IMR-90 (cell line): ENCODE data around the gene NT5DC3. TPM values are rescaled to one million over a fixed set of nuclear protein-coding genes. Genes with fewer than 3 reads are reported as not detected.

Experiments
- ATAC-seq: fragments of 200-7000 bp; cut with Tn5 transposase; 2 replicates; pipeline ENCODE4 v1.9.1; 2020; ENCODE audit warnings: low read depth, mild to moderate bottlenecking, moderate library complexity
- BruUV-seq: library from RNA; stranded (reverse); fragments of 400-500 nt; replicated peaks from 2 replicates; lab custom pipeline; 2021; lab: Mats Ljungman, UMichigan
- CTCF ChIA-PET: fragments of 300-600 bp; formaldehyde crosslinking; extraction: SDS; loops from one replicate; lab custom pipeline; 2021; ENCODE audit warnings: antibody characterized with exemption; lab: Yijun Ruan, JAX
- POLR2A ChIA-PET: fragments of 300-600 bp; sonication (Branson Sonifier 250); formaldehyde crosslinking; loops from one replicate; lab custom pipeline; 2022; ENCODE audit warnings: antibody characterized with exemption; ENCODE audit not compliant: unreplicated experiment; lab: Charles Lee
- DNase-seq: peaks from one replicate; pipeline ENCODE4 v3.0.0; 2013
- H2AFZ ChIP-seq: replicated peaks from 2 replicates; pipeline ENCODE3; 2013; ENCODE audit warnings: low read length, mild to moderate bottlenecking; ENCODE audit not compliant: poor library complexity
- H2AK5ac ChIP-seq: 2 replicates; pipeline ENCODE4 v1.6.1; 2013; ENCODE audit warnings: low read depth, low read length, inconsistent platforms
- H2AK9ac ChIP-seq: replicated peaks from 2 replicates; pipeline ENCODE3; 2013; ENCODE audit warnings: mild to moderate bottlenecking, low read depth, low read length, moderate library complexity; ENCODE audit not compliant: poor library complexity
- H2BK120ac ChIP-seq: 2 replicates; pipeline ENCODE4 v1.6.1; 2013; ENCODE audit warnings: low read depth, low read length, inconsistent platforms
- H2BK15ac ChIP-seq: 3 replicates; pipeline ENCODE4 v1.6.1; 2013; ENCODE audit warnings: low read depth, low read length, inconsistent platforms
- H2BK20ac ChIP-seq: 2 replicates; pipeline ENCODE4 v1.6.1; 2013; ENCODE audit warnings: low read depth, mild to moderate bottlenecking, inconsistent platforms, low read length, moderate library complexity
- H2BK5ac ChIP-seq: 2 replicates; pipeline ENCODE4 v1.6.1; 2013; ENCODE audit warnings: mild to moderate bottlenecking, low read depth, low read length, inconsistent platforms; ENCODE audit not compliant: poor library complexity, severe bottlenecking
- H3K14ac ChIP-seq: replicated peaks from 2 replicates; pipeline ENCODE4 v1.6.1; 2013; ENCODE audit warnings: low read depth, low read length, inconsistent platforms
- H3K18ac ChIP-seq: 2 replicates; pipeline ENCODE4 v1.6.1; 2013; ENCODE audit warnings: low read depth, low read length, control low read depth
- H3K23ac ChIP-seq: 2 replicates; pipeline ENCODE4 v1.6.1; 2013; ENCODE audit warnings: low read depth, low read length, inconsistent platforms
- H3K27ac ChIP-seq: 2 replicates; pipeline ENCODE4 v1.5.1; 2013; ENCODE audit warnings: mild to moderate bottlenecking, control low read depth, low read length; ENCODE audit not compliant: insufficient read depth
- H3K27me3 ChIP-seq: 2 replicates; pipeline ENCODE4 v1.6.1; 2013; ENCODE audit warnings: low read length; ENCODE audit not compliant: control insufficient read depth, insufficient read depth
- H3K36me3 ChIP-seq: 2 replicates; pipeline ENCODE4 v1.6.1; 2013; ENCODE audit warnings: low read length, mixed read lengths; ENCODE audit not compliant: control insufficient read depth, insufficient read depth
- H3K4ac ChIP-seq: 2 replicates; pipeline ENCODE4 v1.6.1; 2013; ENCODE audit warnings: low read depth, low read length, inconsistent platforms
- H3K4me1 ChIP-seq: 2 replicates; pipeline ENCODE4 v1.6.1; 2013; ENCODE audit warnings: low read length, mixed read lengths; ENCODE audit not compliant: control insufficient read depth, insufficient read depth
- H3K4me2 ChIP-seq: 2 replicates; pipeline ENCODE4 v1.6.1; 2013; ENCODE audit warnings: low read depth, mild to moderate bottlenecking, control low read depth, low read length, moderate library complexity
- H3K4me3 ChIP-seq: 2 replicates; pipeline ENCODE4 v1.5.1; 2013; ENCODE audit warnings: low read depth, mild to moderate bottlenecking, control low read depth, low read length, moderate library complexity; ENCODE audit not compliant: insufficient read depth
- H3K56ac ChIP-seq: 2 replicates; pipeline ENCODE4 v1.6.1; 2013; ENCODE audit warnings: low read length, inconsistent platforms; ENCODE audit not compliant: insufficient read depth; ENCODE audit errors: extremely low read depth
- H3K79me1 ChIP-seq, 2 experiments: 2 replicates each; pipeline ENCODE4 v1.6.1; 2013; ENCODE audit warnings: low read length in 2 of 2, inconsistent platforms in 1 of 2, low read depth in 1 of 2
- H3K9ac ChIP-seq: 2 replicates; pipeline ENCODE4 v1.6.1; 2013; ENCODE audit warnings: low read depth, low read length, control low read depth
- H3K9me1 ChIP-seq: 2 replicates; pipeline ENCODE4 v1.6.1; 2013; ENCODE audit warnings: low read length, inconsistent platforms; ENCODE audit not compliant: insufficient read depth
- H3K9me3 ChIP-seq: 2 replicates; pipeline ENCODE4 v1.6.1; 2013; ENCODE audit warnings: low read length; ENCODE audit not compliant: control insufficient read depth, insufficient read depth
- H4K20me1 ChIP-seq: 2 replicates; pipeline ENCODE4 v1.6.1; 2013; ENCODE audit warnings: low read length, inconsistent platforms; ENCODE audit not compliant: insufficient read depth
- H4K5ac ChIP-seq: 2 replicates; pipeline ENCODE4 v1.6.1; 2013; ENCODE audit warnings: mild to moderate bottlenecking, low read depth, low read length, control low read depth
- H4K8ac ChIP-seq, 2 experiments: 2 replicates each; pipeline ENCODE4 v1.6.1; 2013; ENCODE audit warnings: low read depth in 2 of 2, low read length in 2 of 2, control low read depth in 1 of 2, inconsistent platforms in 1 of 2
- H4K91ac ChIP-seq: 2 replicates; pipeline ENCODE4 v1.6.1; 2013; ENCODE audit warnings: low read depth, low read length, inconsistent platforms; ENCODE audit not compliant: insufficient read depth
- CEBPB ChIP-seq: IDR thresholded peaks from 2 replicates; pipeline ENCODE4 v1.6.1; 2012; ENCODE audit warnings: low read depth, low read length, improper control_type of control experiment
- ELK1 ChIP-seq: fragments of 150-350 bp; IDR thresholded peaks from 2 replicates; pipeline ENCODE4 v1.6.1; 2016; ENCODE audit warnings: low read depth, mild to moderate bottlenecking, low read length, moderate library complexity, borderline replicate concordance
- WGBS, 2 experiments: methylation state at CpG; one replicate each; pipeline versions ENCODE4 v1.1.5 to v1.1.7; 2013; ENCODE audit warnings: missing lambda C conversion rate in 2 of 2; ENCODE audit not compliant: insufficient read length in 1 of 2; ENCODE audit errors: extremely low coverage in 2 of 2; 5-methylcytosine and 5-hydroxymethylcytosine counted together
- dilution Hi-C: fragments of 300-500 bp; cut with HindIII; formaldehyde crosslinking; loops from one replicate; pipeline ENCODE4 v1.14.3; 2018; ENCODE audit warnings: low sequenced_read_pairs; ENCODE audit not compliant: unreplicated experiment
- in situ Hi-C: fragments of 300-500 bp; cut with MboI; formaldehyde crosslinking; loops from 3 replicates; pipeline ENCODE4 v1.14.3; 2019; ENCODE audit warnings: low sequenced_read_pairs, inconsistent platforms, mixed read lengths
- intact Hi-C: fragments of 100-400 bp; cut with micrococcal nuclease; formaldehyde crosslinking; loops from 2 replicates; pipeline ENCODE4 v1.10.0; 2022
- polyA plus RNA-seq, 3 experiments: library from polyadenylated mRNA; depleted of rRNA; stranded (reverse); fragments of >200 nt; gene quantifications; 2 replicates each; pipeline ENCODE4 v1.2.3, GENCODE V29; 2012; ENCODE audit warnings: low replicate concordance in 1 of 3
- total RNA-seq: library from RNA; depleted of rRNA; stranded (reverse); fragments of >200 nt; gene quantifications from 2 replicates; pipeline ENCODE4 v1.2.3, GENCODE V29; 2012

NT5DC3 gene
- total and polyA plus RNA-seq, 2 of the 4 experiments (the other 2 are of a cell fraction), result 7.3 to 17.6 TPM

GRCh38 chr12:103824845-103825244, 16.2 kb downstream of the NT5DC3 start:
- Histone ChIP-seq H2AK5ac (no peak overlapping the region), H2AK9ac (no peak overlapping the region), H3K9me1 (peaks cover 17% of the 10 kb centered on the region), H3K4me2 (no peak overlapping the region), H3K18ac (no peak overlapping the region), H3K56ac (no peak overlapping the region), H3K79me1 (peaks cover 38 to 53% of the 10 kb centered on the region in 2 experiments), H2BK5ac (no peak overlapping the region), H3K27me3 (no peaks in the 10 kb centered on the region), H2AFZ (no peak overlapping the region), H3K14ac (no peak overlapping the region), H3K4me3 (no peak overlapping the region), H2BK120ac (no peak overlapping the region), H2BK20ac (no peak overlapping the region), H4K20me1 (no peaks in the 10 kb centered on the region; the same call in 1 of the 2 replicates), H4K8ac (no peak overlapping the region), H4K91ac (no peak overlapping the region), H3K9ac (no peak overlapping the region), H3K23ac (0 out of 2 replicates have a peak overlapping the region, but pooled peaks have one; percentile 59), H3K4me1 (peaks cover 17% of the 10 kb centered on the region), H3K27ac (no peak overlapping the region), H3K36me3 (no peaks in the 10 kb centered on the region; the same call in 1 of the 2 replicates), H3K9me3 (no peaks in the 10 kb centered on the region), H3K4ac (no peak overlapping the region), H4K5ac (no peak overlapping the region), H2BK15ac (no peak overlapping the region)
- ChIA-PET CTCF (no interaction called here), POLR2A (no interaction called here)
- in situ Hi-C loops (no loop called here), dilution Hi-C loops (no loop called here), intact Hi-C loops (no loop called here)
- BruUV-seq, result no TSS peak
- no peak; the same call in 1 of the 2 replicates for ATAC-seq
- DNase-seq, result peak; percentile 15
- no CpG with 5 or more reads among the region's 3 CpGs for WGBS, 2 experiments
- TF ChIP-seq ELK1, result no peak
- TF ChIP-seq CEBPB, result 0 out of 2 replicates have a peak, but pooled peaks have one; percentile 14
